ENCODE data around the gene HBA1.

DNA sequence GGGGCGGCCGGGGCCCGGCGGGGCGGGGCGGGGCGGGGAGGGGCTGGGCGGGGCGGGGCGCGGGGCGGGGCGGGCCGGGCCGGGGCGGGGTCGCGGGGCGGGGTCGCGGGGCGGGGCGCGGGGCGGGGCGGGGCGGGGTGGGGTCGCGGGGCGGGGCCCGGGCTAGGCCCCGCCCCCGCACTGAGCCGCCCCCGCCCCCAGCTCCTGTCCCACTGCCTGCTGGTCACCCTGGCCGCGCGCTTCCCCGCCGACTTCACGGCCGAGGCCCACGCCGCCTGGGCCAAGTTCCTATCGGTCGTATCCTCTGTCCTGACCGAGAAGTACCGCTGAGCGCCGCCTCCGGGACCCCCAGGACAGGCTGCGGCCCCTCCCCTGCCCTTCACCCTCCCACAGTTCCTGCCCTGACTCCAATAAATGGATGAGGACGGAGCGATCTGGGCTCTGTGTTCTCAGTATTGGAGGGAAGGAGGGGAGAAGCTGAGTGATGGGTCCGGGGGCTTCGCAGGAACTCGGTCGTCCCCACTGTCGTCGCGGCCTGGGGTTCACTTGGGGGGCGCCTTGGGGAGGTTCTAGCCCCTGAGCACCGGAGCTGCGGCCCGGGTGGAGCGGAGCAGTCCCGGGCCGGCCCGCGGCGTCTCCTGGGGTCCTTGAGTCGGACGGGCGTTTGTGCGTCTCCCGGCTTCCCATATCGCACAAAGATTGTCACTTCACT, 11.5 kb upstream of the HBA1 start:
- TF ChIP-seq CTCF (IDR thresholded peaks at IDR 0.05), result no peak
- TF ChIP-seq CREB1 (CRISPR knock-in tag; IDR thresholded peaks at IDR 0.05), result no peak
- no peak for TF ChIP-seq ZNF512 (CRISPR knock-in tag; IDR thresholded peaks at IDR 0.05; ENCODE audit: borderline replicate concordance)
- TF ChIP-seq, protein P1, sequence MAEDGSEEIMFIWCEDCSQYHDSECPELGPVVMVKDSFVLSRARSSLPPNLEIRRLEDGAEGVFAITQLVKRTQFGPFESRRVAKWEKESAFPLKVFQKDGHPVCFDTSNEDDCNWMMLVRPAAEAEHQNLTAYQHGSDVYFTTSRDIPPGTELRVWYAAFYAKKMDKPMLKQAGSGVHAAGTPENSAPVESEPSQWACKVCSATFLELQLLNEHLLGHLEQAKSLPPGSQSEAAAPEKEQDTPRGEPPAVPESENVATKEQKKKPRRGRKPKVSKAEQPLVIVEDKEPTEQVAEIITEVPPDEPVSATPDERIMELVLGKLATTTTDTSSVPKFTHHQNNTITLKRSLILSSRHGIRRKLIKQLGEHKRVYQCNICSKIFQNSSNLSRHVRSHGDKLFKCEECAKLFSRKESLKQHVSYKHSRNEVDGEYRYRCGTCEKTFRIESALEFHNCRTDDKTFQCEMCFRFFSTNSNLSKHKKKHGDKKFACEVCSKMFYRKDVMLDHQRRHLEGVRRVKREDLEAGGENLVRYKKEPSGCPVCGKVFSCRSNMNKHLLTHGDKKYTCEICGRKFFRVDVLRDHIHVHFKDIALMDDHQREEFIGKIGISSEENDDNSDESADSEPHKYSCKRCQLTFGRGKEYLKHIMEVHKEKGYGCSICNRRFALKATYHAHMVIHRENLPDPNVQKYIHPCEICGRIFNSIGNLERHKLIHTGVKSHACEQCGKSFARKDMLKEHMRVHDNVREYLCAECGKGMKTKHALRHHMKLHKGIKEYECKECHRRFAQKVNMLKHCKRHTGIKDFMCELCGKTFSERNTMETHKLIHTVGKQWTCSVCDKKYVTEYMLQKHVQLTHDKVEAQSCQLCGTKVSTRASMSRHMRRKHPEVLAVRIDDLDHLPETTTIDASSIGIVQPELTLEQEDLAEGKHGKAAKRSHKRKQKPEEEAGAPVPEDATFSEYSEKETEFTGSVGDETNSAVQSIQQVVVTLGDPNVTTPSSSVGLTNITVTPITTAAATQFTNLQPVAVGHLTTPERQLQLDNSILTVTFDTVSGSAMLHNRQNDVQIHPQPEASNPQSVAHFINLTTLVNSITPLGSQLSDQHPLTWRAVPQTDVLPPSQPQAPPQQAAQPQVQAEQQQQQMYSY (CRISPR knock-in tag; IDR thresholded peaks at IDR 0.05), result no peak
- TF ChIP-seq NR2C2 (CRISPR knock-in tag; IDR thresholded peaks at IDR 0.05), result no peak
- no peak for TF ChIP-seq NR1H2 (CRISPR knock-in tag; IDR thresholded peaks at IDR 0.05)
- TF ChIP-seq GABPB1 (CRISPR knock-in tag; IDR thresholded peaks at IDR 0.05), result no peak
- TF ChIP-seq ZNF121 (CRISPR knock-in tag; IDR thresholded peaks at IDR 0.05), result no peak
- TF ChIP-seq ZNF138 (CRISPR knock-in tag; conservative IDR thresholded peaks at IDR 0.05), result no peak
- TF ChIP-seq, protein P2, sequence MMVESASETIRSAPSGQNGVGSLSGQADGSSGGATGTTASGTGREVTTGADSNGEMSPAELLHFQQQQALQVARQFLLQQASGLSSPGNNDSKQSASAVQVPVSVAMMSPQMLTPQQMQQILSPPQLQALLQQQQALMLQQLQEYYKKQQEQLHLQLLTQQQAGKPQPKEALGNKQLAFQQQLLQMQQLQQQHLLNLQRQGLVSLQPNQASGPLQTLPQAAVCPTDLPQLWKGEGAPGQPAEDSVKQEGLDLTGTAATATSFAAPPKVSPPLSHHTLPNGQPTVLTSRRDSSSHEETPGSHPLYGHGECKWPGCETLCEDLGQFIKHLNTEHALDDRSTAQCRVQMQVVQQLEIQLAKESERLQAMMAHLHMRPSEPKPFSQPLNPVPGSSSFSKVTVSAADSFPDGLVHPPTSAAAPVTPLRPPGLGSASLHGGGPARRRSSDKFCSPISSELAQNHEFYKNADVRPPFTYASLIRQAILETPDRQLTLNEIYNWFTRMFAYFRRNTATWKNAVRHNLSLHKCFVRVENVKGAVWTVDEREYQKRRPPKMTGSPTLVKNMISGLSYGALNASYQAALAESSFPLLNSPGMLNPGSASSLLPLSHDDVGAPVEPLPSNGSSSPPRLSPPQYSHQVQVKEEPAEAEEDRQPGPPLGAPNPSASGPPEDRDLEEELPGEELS (CRISPR knock-in tag; IDR thresholded peaks at IDR 0.05), result no peak
- TF ChIP-seq TEAD4 (CRISPR knock-in tag; IDR thresholded peaks at IDR 0.05), result no peak
- no peak for TF ChIP-seq ZBTB43 (CRISPR knock-in tag; IDR thresholded peaks at IDR 0.05)

Measured in WTC11 (cell line).